Transverse colon (tissue), 4 donors: Measurements from ENCODE around the gene RIMBP2.

Source experiments
- EP300 ChIP-seq: sonication (generic); formaldehyde crosslinking; IDR thresholded peaks from one replicate; pipeline ENCODE4 v1.6.1; 2017; ENCODE audit warnings: antibody characterized with exemption, low read depth
- POLR2A ChIP-seq: fragments of 450-650 bp; IDR thresholded peaks from one replicate; pipeline ENCODE4 v1.6.1; 2016; ENCODE audit warnings: antibody characterized with exemption, mild to moderate bottlenecking, moderate library complexity
- POLR2AphosphoS5 ChIP-seq, 3 donors: sonication (generic); formaldehyde crosslinking; IDR thresholded peaks; one replicate each; pipeline ENCODE4 v1.6.1; 2016; ENCODE audit warnings: antibody characterized with exemption in 3 of 3
- TF ChIP-seq, protein P1 (sequence below), 5 experiments: fragments of 200-600 bp in 3 of 5; fragments of 450-650 bp in 2 of 5; sonication (generic) in 3 of 5; IDR thresholded peaks; 1 replicate in 2 of 5; 2 replicates in 3 of 5; pipeline ENCODE4 v1.5.1; 2016 to 2017; ENCODE audit warnings: antibody characterized with exemption in 5 of 5, inconsistent platforms in 3 of 5, mild to moderate bottlenecking in 2 of 5, moderate library complexity in 1 of 5

DNA sequence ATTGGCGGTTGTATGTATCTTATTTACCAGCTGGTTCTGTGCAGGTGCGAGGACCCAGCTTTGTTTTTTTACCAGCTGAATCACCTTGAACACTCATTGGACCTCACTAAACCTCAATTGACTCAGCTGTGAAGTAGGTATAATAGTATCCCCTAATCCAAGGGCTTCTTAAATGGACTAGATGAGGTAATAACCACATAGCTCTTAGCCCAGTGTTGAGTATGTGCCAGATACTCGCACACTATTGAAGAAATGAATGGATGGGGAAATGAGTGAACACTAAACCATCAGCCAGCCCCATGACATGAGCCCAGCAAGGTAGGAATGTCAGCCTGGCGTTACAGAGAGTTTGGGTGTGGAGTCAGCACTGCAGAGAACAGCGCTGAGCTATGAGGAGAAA, 79.7 kb downstream of the RIMBP2 start:
- TF ChIP-seq, protein P1, sequence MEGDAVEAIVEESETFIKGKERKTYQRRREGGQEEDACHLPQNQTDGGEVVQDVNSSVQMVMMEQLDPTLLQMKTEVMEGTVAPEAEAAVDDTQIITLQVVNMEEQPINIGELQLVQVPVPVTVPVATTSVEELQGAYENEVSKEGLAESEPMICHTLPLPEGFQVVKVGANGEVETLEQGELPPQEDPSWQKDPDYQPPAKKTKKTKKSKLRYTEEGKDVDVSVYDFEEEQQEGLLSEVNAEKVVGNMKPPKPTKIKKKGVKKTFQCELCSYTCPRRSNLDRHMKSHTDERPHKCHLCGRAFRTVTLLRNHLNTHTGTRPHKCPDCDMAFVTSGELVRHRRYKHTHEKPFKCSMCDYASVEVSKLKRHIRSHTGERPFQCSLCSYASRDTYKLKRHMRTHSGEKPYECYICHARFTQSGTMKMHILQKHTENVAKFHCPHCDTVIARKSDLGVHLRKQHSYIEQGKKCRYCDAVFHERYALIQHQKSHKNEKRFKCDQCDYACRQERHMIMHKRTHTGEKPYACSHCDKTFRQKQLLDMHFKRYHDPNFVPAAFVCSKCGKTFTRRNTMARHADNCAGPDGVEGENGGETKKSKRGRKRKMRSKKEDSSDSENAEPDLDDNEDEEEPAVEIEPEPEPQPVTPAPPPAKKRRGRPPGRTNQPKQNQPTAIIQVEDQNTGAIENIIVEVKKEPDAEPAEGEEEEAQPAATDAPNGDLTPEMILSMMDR (IDR thresholded peaks at IDR 0.05), result no peak
- TF ChIP-seq POLR2A (no peak), EP300 (no peak), POLR2AphosphoS5 (IDR thresholded peaks at IDR 0.05) (no peak)
